A172 (cell line): ENCODE results near the gene OR2H1. TPM values are rescaled to one million over a fixed set of nuclear protein-coding genes. Genes with fewer than 3 reads are reported as not detected.
A peak's percentile ranks its signal among the peaks of the same experiment; 100 is the strongest.
"Not testable (repeated sequence)": the region's sequence is repeated elsewhere in the genome, so short reads cannot be mapped to it uniquely, and the experiment has no call there.

Experiments used
- DNase-seq: peaks from one replicate; pipeline ENCODE4 v3.0.0-alpha.2; 2015; ENCODE audit warnings: low spot score
- total RNA-seq: library from RNA; depleted of rRNA; stranded (reverse); fragments of >200 nt; shearing (Covaris generic); gene quantifications from 2 replicates; pipeline ENCODE4 v1.2.3, GENCODE V29; 2014; rRNA removed

Gene OR2H1
- total RNA-seq, result not detected in 2 replicates

GRCh38 chr6:29456971-29457370, at the start of gene OR2H1, which contains the start of gene OR11A1:
Gene OR2H1 (plus strand): TSS chr6:29457155. CDS start chr6:29461770, 4,615 bp downstream.
Gene OR11A1 (minus strand): TSS chr6:29457071. CDS start chr6:29427641, 29,430 bp downstream.
- no peak for DNase-seq

GRCh38 chr6:29414588-29414987, 42.4 kb upstream of the OR2H1 start, which contains the start of gene OR12D1:
Gene OR12D1 (plus strand): TSS chr6:29414928.
- DNase-seq, result peak; percentile 24

- DNase-seq, result peak; percentile 11
Observed at GRCh38 chr6:29419516-29419915, 37.4 kb upstream of the OR2H1 start.

- DNase-seq, result no peak
Observed at GRCh38 chr6:29424168-29424567, 32.8 kb upstream of the OR2H1 start.

- no peak for DNase-seq
Observed at GRCh38 chr6:29424575-29424974, 32.4 kb upstream of the OR2H1 start.

GRCh38 chr6:29425075-29425474, 31.9 kb upstream of the OR2H1 start:
- no peak for DNase-seq

GRCh38 chr6:29426654-29427053, 30.3 kb upstream of the OR2H1 start:
- no peak for DNase-seq

GRCh38 chr6:29436730-29437129, 20.2 kb upstream of the OR2H1 start:
- not testable (repeated sequence) for DNase-seq

GRCh38 chr6:29439006-29439405, 17.9 kb upstream of the OR2H1 start, which contains the start of gene OR10C1:
Gene OR10C1 (plus strand): TSS chr6:29439306. CDS start chr6:29440016, 710 bp downstream.
- no peak for DNase-seq

- no peak for DNase-seq
Observed at GRCh38 chr6:29442719-29443118, 14.2 kb upstream of the OR2H1 start.

GRCh38 chr6:29444031-29444430, 12.9 kb upstream of the OR2H1 start:
- not testable (repeated sequence) for DNase-seq

GRCh38 chr6:29447670-29448069, 9.3 kb upstream of the OR2H1 start:
- peak; percentile 61 for DNase-seq

- peak; percentile 24 for DNase-seq
Observed at GRCh38 chr6:29451471-29452193, 5.3 kb upstream of the OR2H1 start.

GRCh38 chr6:29461021-29461814, 4.3 kb downstream of the OR2H1 start:
- DNase-seq, result no peak

GRCh38 chr6:29462022-29462421, 5.1 kb downstream of the OR2H1 start:
- no peak for DNase-seq

GRCh38 chr6:29465279-29465678, 8.3 kb downstream of the OR2H1 start:
- no peak for DNase-seq

- DNase-seq, result no peak
Observed at GRCh38 chr6:29465801-29466200, 8.8 kb downstream of the OR2H1 start.

- DNase-seq, result no peak
Observed at GRCh38 chr6:29466241-29466640, 9.3 kb downstream of the OR2H1 start.

GRCh38 chr6:29474996-29475395, 18.0 kb downstream of the OR2H1 start:
- no peak for DNase-seq

- no peak for DNase-seq
Observed at GRCh38 chr6:29477923-29478450, 21.0 kb downstream of the OR2H1 start.

GRCh38 chr6:29478740-29479139, 21.8 kb downstream of the OR2H1 start:
- DNase-seq, result no peak

GRCh38 chr6:29479560-29479959, 22.6 kb downstream of the OR2H1 start:
- DNase-seq, result no peak
